ENCODE measurements around the gene SRPX. TPM values are rescaled to one million over a fixed set of nuclear protein-coding genes. Genes with fewer than 3 reads are reported as not detected.

The SRPX gene
- total and polyA plus RNA-seq, 8 donors, result 2.3 to 23.6 (median 12.6) TPM

DNA sequence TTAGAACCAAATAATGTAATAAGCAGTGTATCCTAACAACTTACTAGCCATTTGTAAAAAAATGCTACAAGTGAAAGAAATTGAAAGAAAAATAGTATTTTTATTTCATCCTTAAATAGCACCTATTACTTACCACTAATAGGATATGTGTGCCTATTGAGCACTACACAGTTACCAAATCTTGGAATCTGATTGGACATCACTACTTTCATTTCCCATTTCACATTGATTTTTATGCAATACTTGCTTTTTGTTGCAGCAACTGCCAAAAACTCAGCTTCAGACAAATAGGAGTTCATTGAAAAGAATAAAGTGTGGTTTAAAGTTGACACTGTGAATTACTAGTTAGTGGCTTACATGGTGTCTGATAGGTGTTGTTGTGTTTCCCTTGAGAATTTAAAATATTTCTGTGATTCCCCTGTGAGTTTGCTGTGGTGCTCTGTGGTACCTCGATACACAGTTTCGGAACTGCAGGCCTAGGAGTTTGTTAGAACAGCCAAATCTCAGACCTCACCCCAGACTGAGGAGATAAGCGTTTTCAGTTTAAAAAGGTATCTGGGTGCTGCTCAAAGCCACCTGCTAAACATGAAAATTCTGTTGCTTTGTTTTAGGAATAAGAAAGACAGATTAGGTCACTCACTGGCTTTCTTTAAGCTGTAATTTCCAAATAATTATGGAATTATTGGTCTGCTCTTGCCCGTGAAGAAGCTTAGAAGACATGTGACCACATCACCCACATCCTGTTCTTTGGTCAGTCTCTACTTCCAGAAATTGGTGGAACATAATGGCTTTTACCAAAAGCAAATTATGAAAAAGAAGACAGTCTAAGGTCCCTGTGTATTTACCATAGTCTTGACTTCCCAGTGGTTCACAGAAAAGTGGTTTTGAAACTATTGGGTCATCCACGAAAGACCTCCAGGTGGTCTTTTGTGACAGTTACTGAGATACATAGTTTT is 116.5 kb downstream of the SRPX start:
- no peak overlapping the region for H3K27ac ChIP-seq
- no peak overlapping the region for H3K4me3 ChIP-seq
- no peaks in the 10 kb centered on the region for H3K36me3 ChIP-seq
- DNase-seq (no peak), ATAC-seq (no peak), FAIRE-seq (peak; percentile 37)
- intact Hi-C loops (cut with DNase I), result no loop called here
- H3K4me1 ChIP-seq, result no peaks in the 10 kb centered on the region
- no peak for TF ChIP-seq CTCF (IDR thresholded peaks at IDR 0.05)
- WGBS, 2 donors, result 67 to 92% methylated on average over 5 of the region's 5 CpGs
- H3K9me3 ChIP-seq, result no peaks in the 10 kb centered on the region
- H3K27me3 ChIP-seq, result no peaks in the 10 kb centered on the region

- WGBS, 2 donors, result 76 to 95% methylated on average over 1 of the region's 1 CpG
- H3K27me3 ChIP-seq, result no peaks in the 10 kb centered on the region
- ATAC-seq (no peak), DNase-seq (no peak), FAIRE-seq (no peak)
- no peaks in the 10 kb centered on the region for H3K36me3 ChIP-seq
- intact Hi-C loops (cut with DNase I), result no loop called here
- no peaks in the 10 kb centered on the region for H3K4me1 ChIP-seq
- no peaks in the 10 kb centered on the region for H3K9me3 ChIP-seq
- H3K4me3 ChIP-seq, result no peak overlapping the region
- no peak for TF ChIP-seq CTCF (IDR thresholded peaks at IDR 0.05)
- no peak overlapping the region for H3K27ac ChIP-seq
These were observed 117.8 kb downstream of the SRPX start for GRCh38 chrX:38102875-38103274.

DNA sequence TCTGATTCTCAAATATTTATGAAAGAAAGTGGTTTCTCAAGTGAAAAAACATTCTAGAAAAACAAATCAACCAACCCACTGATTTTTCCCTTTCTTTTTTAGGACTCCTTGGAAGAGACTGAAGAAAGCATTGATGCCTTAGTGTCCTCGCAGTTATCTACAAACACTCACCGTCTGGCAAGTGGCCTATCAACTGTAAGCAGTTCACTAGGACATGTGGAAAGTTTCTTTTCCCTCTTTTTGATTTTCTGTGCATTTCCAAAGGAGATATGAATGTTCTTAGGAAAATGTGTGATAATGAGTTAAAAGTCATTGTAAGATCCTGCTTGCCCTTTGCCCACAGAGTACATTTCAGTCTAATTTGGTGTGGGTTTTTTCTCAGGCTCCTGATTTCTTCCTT is 118.4 kb downstream of the SRPX start:
- 50 to 54% methylated on average over 2 of the region's 2 CpGs for WGBS, 2 donors
- FAIRE-seq, result no peak
- no peaks in the 10 kb centered on the region for H3K4me1 ChIP-seq

GRCh38 chrX:38099688-38100087 is 121.0 kb downstream of the SRPX start:
- DNase-seq, result no peak
- H3K4me3 ChIP-seq, result no peak overlapping the region

More for the DNA sequence above, 118.4 kb downstream of the SRPX start:
- H3K27me3 ChIP-seq, result no peaks in the 10 kb centered on the region
- no peak for TF ChIP-seq CTCF (IDR thresholded peaks at IDR 0.05)
- intact Hi-C loops (cut with DNase I), result no loop called here
- no peaks in the 10 kb centered on the region for H3K9me3 ChIP-seq
- no peak overlapping the region for H3K4me3 ChIP-seq
- no peaks in the 10 kb centered on the region for H3K36me3 ChIP-seq
- no peak for ATAC-seq
- no peak for DNase-seq
- no peak overlapping the region for H3K27ac ChIP-seq

More at GRCh38 chrX:38099688-38100087, 121.0 kb downstream of the SRPX start:
- no peaks in the 10 kb centered on the region for H3K4me1 ChIP-seq
- ATAC-seq (no peak), FAIRE-seq (no peak)
- no peak for TF ChIP-seq CTCF (IDR thresholded peaks at IDR 0.05)
- intact Hi-C loops (cut with DNase I), result no loop called here
- H3K9me3 ChIP-seq, result no peaks in the 10 kb centered on the region
- H3K27ac ChIP-seq, result no peak overlapping the region
- H3K36me3 ChIP-seq, result no peaks in the 10 kb centered on the region
- peaks cover 0 to 3% (median 0%) of the 10 kb centered on the region in 4 donors for H3K27me3 ChIP-seq

Other genes starting within 250 kb of the SRPX start
- 1 to 10 TPM; 1.2 to 5.9 (median 3.0) TPM for gene SYTL5, start 214.3 kb downstream of the SRPX start, total RNA-seq
- 1 to 10 TPM in 1 of 2 donors, under 1 TPM in 1; 0.77 to 1.9 TPM for gene SYTL5, start 214.3 kb downstream of the SRPX start, polyA plus RNA-seq
- 1 to 10 TPM; 4.2 to 7.7 (median 4.8) TPM for gene RPGR, start 106.6 kb upstream of the SRPX start, total RNA-seq
- 10 to 100 TPM; 14.2 to 14.7 TPM for gene RPGR, start 106.6 kb upstream of the SRPX start, polyA plus RNA-seq
- 1 to 10 TPM in 4 of 6 donors, under 1 TPM in 2; 0.35 to 2.8 (median 1.2) TPM for gene OTC, start 131.7 kb upstream of the SRPX start, total RNA-seq
- 1 to 10 TPM in 1 of 2 donors, under 1 TPM in 1; 0.68 to 1.4 TPM for gene OTC, start 131.7 kb upstream of the SRPX start, polyA plus RNA-seq